DMS53 treated with DMSO at 0.1 percent for 48 hours (cell line): ENCODE data around the gene MACROD1.
A peak's percentile ranks its signal among the peaks of the same experiment; 100 is the strongest.
"Not testable (repeated sequence)": the region's sequence is repeated elsewhere in the genome, so short reads cannot be mapped to it uniquely, and the experiment has no call there.

ENCODE experiments used
- DNase-seq: peaks from one replicate; lab custom pipeline; 2025; ENCODE audit not compliant: unreplicated experiment; lab: John Stamatoyannopoulos, UW

MACROD1 gene

DNA sequence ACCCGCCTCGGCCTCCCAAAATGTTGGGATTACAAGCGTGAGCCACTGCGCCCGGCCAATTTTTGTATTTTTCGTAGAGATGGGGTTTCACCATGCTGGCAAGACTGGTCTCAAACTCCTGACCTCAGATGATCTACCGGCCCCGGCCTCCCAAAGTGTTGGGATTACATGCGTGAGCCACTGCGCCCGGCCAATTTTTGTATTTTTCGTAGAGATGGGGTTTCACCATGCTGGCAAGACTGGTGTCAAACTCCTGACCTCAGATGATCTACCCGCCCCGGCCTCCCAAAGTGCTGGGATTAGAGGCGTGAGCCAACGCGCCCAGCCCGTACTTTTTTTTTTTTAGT lies 192.0 kb downstream of the MACROD1 start:
- not testable (repeated sequence) for DNase-seq

DNA sequence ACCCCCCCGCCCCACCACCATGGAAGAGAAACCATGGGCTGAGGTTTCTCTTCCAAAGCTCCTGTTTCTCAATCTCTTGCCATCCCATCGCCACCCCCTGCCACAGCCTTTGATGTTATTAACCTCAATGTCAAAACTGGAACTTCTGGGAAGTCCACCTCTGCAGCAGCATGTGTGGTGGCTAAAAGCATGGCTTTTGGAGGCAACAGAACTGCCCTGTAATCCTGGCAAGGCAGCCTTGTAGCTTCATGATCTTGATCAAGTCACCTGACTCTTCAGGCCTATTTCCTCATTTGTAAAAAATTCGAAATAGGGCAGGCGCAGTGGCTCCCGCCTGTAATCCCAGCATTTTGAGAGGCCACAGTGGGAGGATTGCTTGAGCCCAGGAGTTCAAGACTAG lies 195.0 kb downstream of the MACROD1 start:
- no peak for DNase-seq

DNA sequence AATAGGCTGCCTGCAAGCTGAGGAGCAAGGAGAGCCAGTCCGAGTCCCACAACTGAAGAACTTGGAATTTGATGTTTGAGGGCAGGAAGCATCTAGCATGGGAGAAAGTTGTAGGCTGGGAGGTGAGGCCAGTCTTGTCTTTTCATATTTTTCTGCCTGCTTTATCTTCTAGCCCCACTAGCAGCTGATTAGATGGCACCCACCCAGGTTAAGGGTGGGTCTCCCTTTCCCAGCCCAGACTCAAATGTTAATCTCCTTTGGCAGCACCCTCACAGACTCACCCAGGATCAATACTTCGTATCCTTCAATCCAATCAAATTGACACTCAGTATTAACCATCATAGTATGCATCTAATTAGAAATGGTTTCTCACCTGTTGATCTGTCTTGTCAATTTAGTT lies 196.5 kb downstream of the MACROD1 start:
- DNase-seq = no peak

DNA sequence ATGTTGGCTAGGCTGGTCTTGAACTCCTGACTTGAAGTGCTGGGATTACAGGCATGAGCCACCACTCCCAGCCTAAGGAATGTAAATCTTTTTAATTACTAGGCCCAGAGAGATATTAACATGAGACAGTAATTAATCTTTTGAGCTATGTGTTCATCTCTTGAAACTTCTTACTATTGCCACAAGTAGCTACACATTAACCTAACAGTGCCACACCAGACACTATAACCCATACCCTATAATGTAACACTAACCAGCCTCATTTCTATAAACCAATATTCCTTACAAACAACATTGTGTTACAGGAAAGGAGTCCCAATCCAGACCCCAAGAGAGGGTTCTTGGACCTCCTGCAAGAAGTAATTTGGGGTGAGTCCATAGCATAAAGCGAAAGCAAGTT lies 199.5 kb downstream of the MACROD1 start:
- DNase-seq = no peak

DNA sequence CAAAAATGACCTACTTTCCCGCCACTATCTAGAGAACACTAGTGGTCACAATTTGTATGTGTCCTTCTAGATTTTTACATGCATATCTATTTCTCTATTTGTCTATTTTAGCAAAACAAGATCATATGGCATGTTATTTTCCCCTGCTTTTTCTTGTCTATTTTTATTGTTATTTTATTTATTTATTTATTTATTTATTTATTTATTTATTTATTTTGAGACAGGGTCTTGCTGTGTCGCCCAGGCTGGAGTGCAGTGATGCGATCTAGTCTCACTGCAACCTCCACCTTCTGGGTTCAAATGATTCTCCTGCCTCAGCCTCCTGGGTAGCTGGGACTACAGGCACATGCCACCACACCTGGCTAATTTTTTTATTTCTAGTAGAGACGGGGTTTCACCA lies 202.0 kb downstream of the MACROD1 start:
- DNase-seq = not testable (repeated sequence)

DNA sequence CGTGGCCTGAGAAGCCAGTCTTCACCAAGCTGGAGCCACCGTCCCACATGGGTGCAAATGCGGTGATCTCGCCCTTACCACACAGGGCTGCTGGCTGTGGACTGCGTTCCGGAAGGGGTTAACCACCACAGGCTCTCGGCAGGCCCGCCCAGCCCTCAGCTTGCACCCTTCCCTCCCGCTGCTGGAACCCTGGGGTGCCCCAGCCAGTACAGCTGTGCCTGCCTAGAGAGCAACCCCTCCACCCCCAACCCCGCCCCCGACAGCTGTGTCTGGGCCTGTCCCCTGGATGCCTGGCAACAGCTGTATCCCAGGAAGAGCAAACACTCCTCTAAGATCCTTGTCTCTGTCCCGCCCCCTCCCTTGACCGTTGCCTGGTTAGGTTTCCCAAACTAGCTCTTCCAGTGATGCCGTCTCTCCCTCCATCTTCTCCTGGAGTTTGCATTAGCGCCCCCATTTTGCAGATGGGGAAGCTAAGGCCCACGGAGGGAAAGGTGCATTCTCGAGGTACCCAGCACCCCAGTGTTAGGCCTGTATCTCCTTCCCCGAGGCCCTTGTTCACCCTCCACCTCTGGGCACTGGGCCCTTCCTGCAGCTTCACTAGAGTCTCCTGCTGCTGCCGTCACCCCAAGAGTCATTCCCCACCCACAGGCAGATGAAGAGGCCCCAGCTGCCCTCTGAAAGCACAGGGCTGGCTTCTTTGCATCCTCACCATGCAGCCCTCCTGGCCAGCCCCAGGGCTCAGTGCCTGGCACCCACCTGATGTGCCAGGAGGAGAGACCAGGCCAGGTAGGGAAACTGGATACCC lies 204.1 kb downstream of the MACROD1 start:
- DNase-seq = peak; percentile 70

DNA sequence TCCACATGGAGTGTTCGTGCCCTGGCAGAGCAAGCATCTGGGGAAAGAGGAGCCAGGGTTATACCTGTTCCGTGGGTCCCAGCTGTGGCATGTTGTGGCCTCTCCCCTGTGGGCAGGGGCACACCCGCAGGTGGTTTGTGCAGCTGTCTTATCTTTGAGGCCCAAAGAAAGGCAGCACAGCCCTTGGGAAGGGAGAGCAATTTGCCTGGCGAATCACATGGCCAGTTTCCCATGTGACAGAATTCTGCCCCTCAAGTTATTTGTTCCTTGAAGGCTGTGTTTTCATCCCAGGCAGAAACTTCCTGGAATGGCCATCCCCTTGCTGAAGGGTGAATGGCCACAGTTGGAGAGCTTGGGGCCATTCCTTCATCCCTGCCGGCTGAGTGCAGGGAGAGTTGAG lies 207.9 kb downstream of the MACROD1 start:
- DNase-seq = no peak

DNA sequence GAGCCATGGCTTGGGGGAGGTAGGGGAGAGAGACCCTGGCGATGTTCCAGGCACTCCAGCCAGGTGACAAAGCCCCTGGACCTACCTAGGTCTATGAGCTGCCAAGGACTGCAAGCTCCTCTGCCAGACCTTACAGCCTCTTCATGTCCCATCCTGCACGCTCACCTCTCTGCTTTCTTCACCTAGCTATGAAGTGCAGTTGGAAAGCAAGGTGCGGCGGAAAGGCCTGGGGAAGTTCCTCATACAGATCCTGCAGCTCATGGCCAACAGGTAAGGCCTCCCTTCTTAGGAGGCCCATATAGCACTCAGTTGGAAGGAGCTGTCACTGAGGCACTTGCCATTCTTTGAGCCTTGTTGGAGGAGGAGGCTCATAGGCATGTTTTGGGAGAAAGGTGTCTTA lies 213.3 kb downstream of the MACROD1 start:
- no peak for DNase-seq

DNA sequence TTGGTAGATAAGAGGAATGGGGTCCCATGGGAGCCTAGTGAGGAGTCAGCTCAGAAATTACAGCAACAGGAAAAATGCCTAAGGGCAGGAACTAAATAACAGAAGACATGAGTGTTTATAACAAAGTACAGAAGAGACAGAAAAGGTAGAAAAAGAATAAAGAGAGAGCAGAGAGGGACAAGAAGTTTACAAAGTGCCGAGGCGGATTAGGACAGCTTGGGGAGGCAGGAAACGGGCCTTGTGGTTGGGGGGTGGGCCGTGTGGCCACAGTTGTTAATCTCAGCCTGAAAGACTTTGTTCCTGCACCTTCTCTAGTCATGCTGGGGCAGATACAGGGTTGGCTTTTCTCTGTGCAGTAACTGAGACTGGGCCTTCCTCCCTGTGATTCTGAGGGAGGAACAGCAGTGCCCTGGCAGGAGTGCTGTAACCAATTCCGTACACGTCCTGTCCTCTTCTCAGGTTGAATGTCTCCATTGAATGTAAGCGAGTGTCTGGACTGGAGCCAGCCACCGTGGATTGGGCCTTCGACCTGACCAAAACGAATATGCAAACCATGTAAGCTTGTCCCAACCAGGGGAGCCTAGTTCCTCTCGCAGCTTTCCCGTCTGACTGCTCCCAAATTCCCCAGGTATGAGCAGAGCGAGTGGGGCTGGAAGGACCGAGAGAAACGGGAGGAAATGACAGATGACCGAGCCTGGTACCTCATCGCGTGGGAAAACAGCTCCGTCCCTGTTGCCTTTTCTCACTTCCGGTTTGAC lies 214.0 kb downstream of the MACROD1 start:
- no peak for DNase-seq
